ENCODE measurements around the gene CYP4F8.

DNA sequence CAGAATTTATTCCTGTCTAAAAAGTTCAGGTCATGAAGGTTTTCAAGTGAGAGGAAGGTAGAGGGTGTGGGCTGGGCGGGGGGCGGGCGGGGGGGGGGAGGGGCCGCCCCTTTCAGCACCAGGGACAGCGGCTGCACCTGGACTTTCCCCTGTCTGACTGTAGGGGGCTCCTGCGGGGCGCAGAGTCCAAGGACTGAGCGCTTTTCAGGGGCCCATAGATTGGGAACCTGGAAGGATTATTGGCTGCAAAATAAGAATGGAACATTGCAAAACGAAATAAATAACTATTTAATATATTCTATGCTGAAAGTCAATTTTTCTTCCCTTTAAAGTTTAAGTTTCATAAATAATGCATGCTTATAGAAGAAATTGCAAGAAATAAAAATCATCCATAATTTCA lies 16.8 kb downstream of the CYP4F8 start:
- TF ChIP-seq, protein P1, sequence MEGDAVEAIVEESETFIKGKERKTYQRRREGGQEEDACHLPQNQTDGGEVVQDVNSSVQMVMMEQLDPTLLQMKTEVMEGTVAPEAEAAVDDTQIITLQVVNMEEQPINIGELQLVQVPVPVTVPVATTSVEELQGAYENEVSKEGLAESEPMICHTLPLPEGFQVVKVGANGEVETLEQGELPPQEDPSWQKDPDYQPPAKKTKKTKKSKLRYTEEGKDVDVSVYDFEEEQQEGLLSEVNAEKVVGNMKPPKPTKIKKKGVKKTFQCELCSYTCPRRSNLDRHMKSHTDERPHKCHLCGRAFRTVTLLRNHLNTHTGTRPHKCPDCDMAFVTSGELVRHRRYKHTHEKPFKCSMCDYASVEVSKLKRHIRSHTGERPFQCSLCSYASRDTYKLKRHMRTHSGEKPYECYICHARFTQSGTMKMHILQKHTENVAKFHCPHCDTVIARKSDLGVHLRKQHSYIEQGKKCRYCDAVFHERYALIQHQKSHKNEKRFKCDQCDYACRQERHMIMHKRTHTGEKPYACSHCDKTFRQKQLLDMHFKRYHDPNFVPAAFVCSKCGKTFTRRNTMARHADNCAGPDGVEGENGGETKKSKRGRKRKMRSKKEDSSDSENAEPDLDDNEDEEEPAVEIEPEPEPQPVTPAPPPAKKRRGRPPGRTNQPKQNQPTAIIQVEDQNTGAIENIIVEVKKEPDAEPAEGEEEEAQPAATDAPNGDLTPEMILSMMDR (IDR thresholded peaks at IDR 0.05) = peak in 2 of 3 experiments; percentile 6 to 42
- TF ChIP-seq POLR2A (IDR thresholded peaks at IDR 0.05; ENCODE audit: low read depth) (no peak), POLR2AphosphoS5 (IDR thresholded peaks at IDR 0.05) (no peak)

Data from esophagus muscularis mucosa (tissue), 3 donors.